Smooth muscle cell (in vitro differentiated cells): ENCODE data around the gene ARHGEF16. TPM values are rescaled to one million over a fixed set of nuclear protein-coding genes. Genes with fewer than 3 reads are reported as not detected.

Experiments used
- DNase-seq: peaks from one replicate; lab custom pipeline; 2025; ENCODE audit not compliant: unreplicated experiment; lab: John Stamatoyannopoulos, UW
- H2AFZ ChIP-seq: fragments of 200-600 bp; sonication (generic); 2 replicates; pipeline ENCODE4 v1.6.0; 2016; ENCODE audit warnings: antibody characterized with exemption, low read depth, mild to moderate bottlenecking
- H3F3A ChIP-seq: fragments of 200-600 bp; sonication (generic); 2 replicates; pipeline ENCODE4 v1.6.0; 2017; ENCODE audit warnings: antibody characterized with exemption, low read depth
- H3K27ac ChIP-seq: fragments of 200-600 bp; sonication (generic); 2 replicates; pipeline ENCODE4 v1.5.1; 2016; ENCODE audit warnings: low read depth, mild to moderate bottlenecking
- H3K27me3 ChIP-seq: fragments of 200-600 bp; sonication (generic); 2 replicates; pipeline ENCODE4 v1.6.1; 2016; ENCODE audit warnings: low read depth, mild to moderate bottlenecking
- H3K36me3 ChIP-seq: fragments of 200-600 bp; sonication (generic); 2 replicates; pipeline ENCODE4 v1.5.1; 2016; ENCODE audit warnings: low read depth
- H3K4me1 ChIP-seq: fragments of 200-600 bp; sonication (generic); 2 replicates; pipeline ENCODE4 v1.5.1; 2016; ENCODE audit warnings: low read depth
- H3K4me2 ChIP-seq: fragments of 200-600 bp; sonication (generic); 2 replicates; pipeline ENCODE4 v1.6.0; 2016; ENCODE audit warnings: mild to moderate bottlenecking
- H3K4me3 ChIP-seq: fragments of 200-600 bp; sonication (generic); 2 replicates; pipeline ENCODE4 v1.5.1; 2016; ENCODE audit warnings: mild to moderate bottlenecking
- H3K79me2 ChIP-seq: fragments of 200-600 bp; sonication (generic); 2 replicates; pipeline ENCODE4 v1.6.0; 2016; ENCODE audit warnings: low read depth, mild to moderate bottlenecking
- H3K9ac ChIP-seq: fragments of 200-600 bp; sonication (generic); 2 replicates; pipeline ENCODE4 v1.6.0; 2016; ENCODE audit warnings: low read depth
- H3K9me3 ChIP-seq: fragments of 200-600 bp; sonication (generic); replicated peaks from 2 replicates; pipeline ENCODE4 v1.5.1; 2016; ENCODE audit warnings: low read depth
- H4K20me1 ChIP-seq: fragments of 200-600 bp; sonication (generic); 2 replicates; pipeline ENCODE4 v1.6.0; 2016; ENCODE audit warnings: low read depth
- WGBS: methylation state at CpG from one replicate; pipeline ENCODE4 v1.1.7; 2016; ENCODE audit warnings: low lambda C conversion rate; 5-methylcytosine and 5-hydroxymethylcytosine counted together
- polyA plus RNA-seq: library from polyadenylated mRNA; unstranded; fragments of >200 nt; fragmentation: Nextera tagmentation; extraction: Ambion mirVana; gene quantifications from 2 replicates; pipeline ENCODE4 v1.2.1, GENCODE V29; 2016
- total RNA-seq: library from RNA; depleted of rRNA; stranded (reverse); fragments of >200 nt; gene quantifications from 2 replicates; pipeline ENCODE4 v1.2.3, GENCODE V29; 2014
- TF ChIP-seq, protein P1 (sequence below): fragments of 200-600 bp; sonication (generic); IDR thresholded peaks from 2 replicates; pipeline ENCODE4 v1.5.1; 2017; ENCODE audit warnings: borderline replicate concordance, mild to moderate bottlenecking, antibody characterized with exemption; ENCODE audit not compliant: insufficient read depth, poor library complexity, severe bottlenecking

ARHGEF16 gene
- total and polyA plus RNA-seq, 2 experiments from 2014 or later = 4.6 to 6.9 TPM

DNA sequence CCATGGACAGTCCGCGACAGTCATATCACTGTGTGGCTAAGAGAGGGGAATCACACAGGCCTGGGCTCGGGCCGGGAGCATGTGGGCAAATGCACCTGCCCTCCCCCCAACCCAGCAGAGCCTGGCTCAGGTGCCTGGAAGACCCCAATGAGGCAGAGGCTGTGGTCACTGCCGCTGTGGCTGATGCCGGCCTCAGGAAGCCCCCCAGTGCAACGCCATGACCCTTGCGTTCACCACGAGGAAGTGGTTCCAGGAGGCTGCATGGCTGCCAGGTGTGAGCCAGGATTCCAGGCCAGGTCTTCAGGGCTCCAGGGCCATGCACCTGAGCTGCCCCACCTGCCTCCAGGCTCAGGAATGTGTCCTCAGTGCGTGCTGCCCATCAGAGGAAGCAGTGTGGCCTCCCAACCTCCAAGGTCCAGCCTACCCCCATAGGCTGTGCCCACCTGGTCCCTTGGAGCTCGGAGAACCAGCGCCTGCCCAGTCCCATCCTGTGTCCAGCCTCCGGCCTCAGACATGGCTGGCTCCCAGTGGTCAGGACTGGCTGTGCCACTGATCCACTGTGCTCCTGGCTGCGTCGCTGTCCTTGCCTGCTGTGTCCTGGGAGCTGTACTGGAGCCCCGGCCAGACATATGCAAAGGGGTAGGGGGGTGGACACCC is 8.0 kb downstream of the ARHGEF16 start:
- peaks cover 8% of the 10 kb centered on the region for H3K4me1 ChIP-seq
- no peaks in the 10 kb centered on the region for H3K36me3 ChIP-seq
- H3K27ac ChIP-seq = no peak overlapping the region
- H3F3A ChIP-seq = peaks cover 4% of the 10 kb centered on the region
- no peak overlapping the region for H3K9ac ChIP-seq
- no peak overlapping the region for H2AFZ ChIP-seq
- H3K4me2 ChIP-seq = no peak overlapping the region
- H3K4me3 ChIP-seq = no peak overlapping the region
- TF ChIP-seq, protein P1, sequence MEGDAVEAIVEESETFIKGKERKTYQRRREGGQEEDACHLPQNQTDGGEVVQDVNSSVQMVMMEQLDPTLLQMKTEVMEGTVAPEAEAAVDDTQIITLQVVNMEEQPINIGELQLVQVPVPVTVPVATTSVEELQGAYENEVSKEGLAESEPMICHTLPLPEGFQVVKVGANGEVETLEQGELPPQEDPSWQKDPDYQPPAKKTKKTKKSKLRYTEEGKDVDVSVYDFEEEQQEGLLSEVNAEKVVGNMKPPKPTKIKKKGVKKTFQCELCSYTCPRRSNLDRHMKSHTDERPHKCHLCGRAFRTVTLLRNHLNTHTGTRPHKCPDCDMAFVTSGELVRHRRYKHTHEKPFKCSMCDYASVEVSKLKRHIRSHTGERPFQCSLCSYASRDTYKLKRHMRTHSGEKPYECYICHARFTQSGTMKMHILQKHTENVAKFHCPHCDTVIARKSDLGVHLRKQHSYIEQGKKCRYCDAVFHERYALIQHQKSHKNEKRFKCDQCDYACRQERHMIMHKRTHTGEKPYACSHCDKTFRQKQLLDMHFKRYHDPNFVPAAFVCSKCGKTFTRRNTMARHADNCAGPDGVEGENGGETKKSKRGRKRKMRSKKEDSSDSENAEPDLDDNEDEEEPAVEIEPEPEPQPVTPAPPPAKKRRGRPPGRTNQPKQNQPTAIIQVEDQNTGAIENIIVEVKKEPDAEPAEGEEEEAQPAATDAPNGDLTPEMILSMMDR = no peak
- 95% methylated on average over 13 of the region's 16 CpGs for WGBS
- H3K27me3 ChIP-seq = no peaks in the 10 kb centered on the region
- no peaks in the 10 kb centered on the region for H3K79me2 ChIP-seq
- H4K20me1 ChIP-seq = no peaks in the 10 kb centered on the region
- H3K9me3 ChIP-seq = no peaks in the 10 kb centered on the region
- DNase-seq = no peak

DNA sequence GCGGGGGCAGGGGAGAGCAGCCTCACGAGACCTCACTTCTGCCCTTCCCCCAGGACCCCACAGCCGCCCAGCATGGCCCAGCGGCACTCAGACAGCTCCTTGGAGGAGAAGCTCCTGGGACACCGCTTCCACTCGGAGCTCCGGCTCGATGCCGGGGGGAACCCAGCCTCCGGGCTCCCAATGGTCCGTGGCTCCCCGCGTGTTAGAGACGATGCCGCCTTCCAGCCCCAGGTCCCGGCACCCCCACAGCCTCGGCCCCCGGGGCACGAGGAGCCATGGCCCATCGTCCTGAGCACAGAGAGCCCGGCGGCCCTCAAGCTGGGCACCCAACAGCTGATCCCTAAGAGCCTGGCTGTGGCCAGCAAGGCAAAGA is 8.5 kb downstream of the ARHGEF16 start:
- Histone ChIP-seq H4K20me1 (no peaks in the 10 kb centered on the region), H3K27me3 (no peaks in the 10 kb centered on the region), H3K4me3 (no peak overlapping the region), H3K9ac (no peak overlapping the region), H3K27ac (no peak overlapping the region), H3K79me2 (no peaks in the 10 kb centered on the region), H3F3A (peaks cover 4% of the 10 kb centered on the region), H3K4me2 (no peak overlapping the region), H3K36me3 (no peaks in the 10 kb centered on the region), H3K4me1 (peaks cover 5% of the 10 kb centered on the region), H3K9me3 (no peaks in the 10 kb centered on the region), H2AFZ (no peak overlapping the region)
- no peak for DNase-seq
- TF ChIP-seq, protein P1 = no peak
- 96% methylated on average over 21 of the region's 22 CpGs for WGBS

DNA sequence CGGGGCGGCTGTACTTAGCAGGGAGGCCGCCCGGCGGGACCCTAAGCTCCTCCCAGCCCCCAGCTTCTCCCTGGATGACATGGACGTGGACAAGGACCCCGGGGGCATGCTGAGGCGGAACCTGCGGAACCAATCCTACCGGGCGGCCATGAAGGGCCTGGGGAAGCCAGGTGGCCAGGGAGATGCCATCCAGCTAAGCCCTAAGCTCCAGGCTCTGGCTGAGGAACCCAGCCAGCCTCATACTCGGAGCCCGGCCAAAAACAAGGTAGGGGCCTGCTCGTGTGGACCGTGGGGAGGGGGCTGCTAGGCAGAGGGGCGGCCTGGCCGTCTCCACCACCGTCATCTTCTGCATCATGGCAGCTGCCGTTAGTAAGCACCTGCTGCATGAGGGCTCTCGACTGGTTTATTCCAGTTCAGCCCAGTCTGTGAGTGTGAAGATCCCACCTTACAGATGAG is 9.0 kb downstream of the ARHGEF16 start:
- H3F3A ChIP-seq = peaks cover 4% of the 10 kb centered on the region
- WGBS = 93% methylated on average over 20 of the region's 20 CpGs
- peaks cover 4% of the 10 kb centered on the region for H3K4me1 ChIP-seq
- no peak overlapping the region for H3K27ac ChIP-seq
- no peak overlapping the region for H3K9ac ChIP-seq
- no peaks in the 10 kb centered on the region for H4K20me1 ChIP-seq
- no peaks in the 10 kb centered on the region for H3K79me2 ChIP-seq
- H3K27me3 ChIP-seq = no peaks in the 10 kb centered on the region
- no peak overlapping the region for H2AFZ ChIP-seq
- TF ChIP-seq, protein P1 = no peak
- no peak overlapping the region for H3K4me3 ChIP-seq
- H3K4me2 ChIP-seq = no peak overlapping the region
- DNase-seq = no peak
- H3K9me3 ChIP-seq = no peaks in the 10 kb centered on the region
- H3K36me3 ChIP-seq = no peaks in the 10 kb centered on the region
